Measurements from ENCODE around the gene MED13L. TPM values are rescaled to one million over a fixed set of nuclear protein-coding genes. Genes with fewer than 3 reads are reported as not detected.

The MED13L gene
- total RNA-seq, 1 experiment from 2014 or later = 89.0 TPM

- TF ChIP-seq CTCF (IDR thresholded peaks at IDR 0.05; ENCODE audit: unreplicated experiment) = no peak
- no peaks in the 10 kb centered on the region for H3K4me1 Mint-ChIP-seq (ENCODE audit: low read depth, unreplicated experiment)
- intact Hi-C loops (cut with micrococcal nuclease; ENCODE audit: unreplicated experiment) = no loop called here
- H3K4me3 Mint-ChIP-seq (ENCODE audit: low read depth, unreplicated experiment) = no peak overlapping the region
- CTCF ChIA-PET = no interaction called here
- no peak overlapping the region for H3K27ac Mint-ChIP-seq (ENCODE audit: unreplicated experiment)
- no peaks in the 10 kb centered on the region for H3K27me3 Mint-ChIP-seq (ENCODE audit: unreplicated experiment)
- H3K9me3 Mint-ChIP-seq (ENCODE audit: low read depth, unreplicated experiment) = peaks cover 2% of the 10 kb centered on the region
- H3K36me3 Mint-ChIP-seq (ENCODE audit: insufficient read depth, unreplicated experiment) = no peaks in the 10 kb centered on the region
- DNase-seq = no peak
- no TSS peak for BruUV-seq (replicated peaks)
Measured at GRCh38 chr12:115942346-115942745, 335.1 kb downstream of the MED13L start.

GRCh38 chr12:115941362-115941761 lies 336.1 kb downstream of the MED13L start:
- no peaks in the 10 kb centered on the region for H3K27me3 Mint-ChIP-seq (ENCODE audit: unreplicated experiment)
- H3K36me3 Mint-ChIP-seq (ENCODE audit: insufficient read depth, unreplicated experiment) = no peaks in the 10 kb centered on the region
- intact Hi-C loops (cut with micrococcal nuclease; ENCODE audit: unreplicated experiment) = no loop called here
- CTCF ChIA-PET = no interaction called here
- TF ChIP-seq CTCF (IDR thresholded peaks at IDR 0.05; ENCODE audit: unreplicated experiment) = no peak
- no TSS peak for BruUV-seq (replicated peaks)
- no peaks in the 10 kb centered on the region for H3K4me1 Mint-ChIP-seq (ENCODE audit: low read depth, unreplicated experiment)
- H3K27ac Mint-ChIP-seq (ENCODE audit: unreplicated experiment) = no peak overlapping the region
- peaks cover 2% of the 10 kb centered on the region for H3K9me3 Mint-ChIP-seq (ENCODE audit: low read depth, unreplicated experiment)
- H3K4me3 Mint-ChIP-seq (ENCODE audit: low read depth, unreplicated experiment) = no peak overlapping the region
- DNase-seq = no peak

- Mint-ChIP-seq H3K4me3 (ENCODE audit: low read depth, unreplicated experiment) (no peak overlapping the region), H3K9me3 (ENCODE audit: low read depth, unreplicated experiment) (peaks cover 2% of the 10 kb centered on the region), H3K27me3 (ENCODE audit: unreplicated experiment) (no peaks in the 10 kb centered on the region), H3K27ac (ENCODE audit: unreplicated experiment) (no peak overlapping the region), H3K4me1 (ENCODE audit: low read depth, unreplicated experiment) (no peaks in the 10 kb centered on the region), H3K36me3 (ENCODE audit: insufficient read depth, unreplicated experiment) (no peaks in the 10 kb centered on the region)
- no TSS peak for BruUV-seq (replicated peaks)
- CTCF ChIA-PET = no interaction called here
- intact Hi-C loops (cut with micrococcal nuclease; ENCODE audit: unreplicated experiment) = no loop called here
- no peak for DNase-seq
- no peak for TF ChIP-seq CTCF (IDR thresholded peaks at IDR 0.05; ENCODE audit: unreplicated experiment)
Measured at GRCh38 chr12:115938794-115939377, 338.6 kb downstream of the MED13L start.

DNA sequence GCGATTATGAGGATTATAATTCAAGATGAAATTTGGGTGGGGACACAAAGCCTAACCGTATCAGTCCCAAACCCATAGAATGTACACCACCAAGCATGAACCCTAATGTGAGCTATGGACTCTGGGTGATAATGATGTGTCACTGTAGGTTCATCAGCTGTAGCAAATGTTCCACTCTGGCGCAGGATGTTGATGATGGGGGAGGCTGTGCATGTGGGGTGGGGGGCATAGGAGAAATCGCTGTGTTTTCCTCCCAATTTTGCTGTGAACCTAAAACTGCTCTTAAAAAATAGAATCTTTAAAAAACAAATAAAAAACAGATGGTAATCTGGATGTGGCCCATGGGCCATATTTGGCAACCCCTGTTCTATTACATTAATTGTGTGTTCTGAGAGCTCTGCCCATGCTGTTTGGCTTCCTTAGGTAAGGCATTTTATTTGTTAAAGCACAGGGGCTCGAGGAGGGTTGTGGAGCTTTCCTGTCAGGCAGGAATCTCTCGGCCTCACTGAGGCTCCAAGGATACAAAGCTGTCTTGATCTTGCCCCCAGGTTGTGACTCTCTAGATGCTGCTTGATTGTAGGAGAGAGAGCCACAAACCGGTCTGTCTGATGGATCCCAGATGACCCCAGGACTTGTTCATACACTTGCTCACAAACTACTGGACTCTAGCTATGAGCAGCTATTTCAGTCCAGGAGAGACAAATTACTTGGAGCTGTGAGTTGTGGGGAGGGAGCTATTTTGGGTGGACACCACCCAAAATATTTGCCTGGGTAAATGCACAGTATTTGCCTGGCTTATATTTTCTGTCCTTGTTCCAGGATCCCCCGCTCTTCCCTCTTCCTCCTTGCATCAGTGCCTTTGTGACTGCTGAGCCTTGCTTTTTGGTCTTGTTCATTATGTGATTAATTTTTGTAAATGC lies 340.2 kb downstream of the MED13L start:
- CTCF ChIA-PET = interaction anchor here (0.7 kb wide), 2 partner anchors 9 to 54 kb away, joined by 3 to 7 read pairs; no protein-coding TSS in a partner anchor
- BruUV-seq (replicated peaks) = no TSS peak
- no peak for TF ChIP-seq CTCF (IDR thresholded peaks at IDR 0.05; ENCODE audit: unreplicated experiment)
- DNase-seq = no peak
- Mint-ChIP-seq H3K4me1 (ENCODE audit: low read depth, unreplicated experiment) (no peaks in the 10 kb centered on the region), H3K36me3 (ENCODE audit: insufficient read depth, unreplicated experiment) (no peaks in the 10 kb centered on the region), H3K27me3 (ENCODE audit: unreplicated experiment) (no peaks in the 10 kb centered on the region), H3K9me3 (ENCODE audit: low read depth, unreplicated experiment) (peaks cover 2% of the 10 kb centered on the region), H3K4me3 (ENCODE audit: low read depth, unreplicated experiment) (no peak overlapping the region), H3K27ac (ENCODE audit: unreplicated experiment) (no peak overlapping the region)
- intact Hi-C loops (cut with micrococcal nuclease; ENCODE audit: unreplicated experiment) = no loop called here
